NCI-H2107 (cell line): ENCODE measurements around the gene SLC47A2.

ENCODE experiments used
- DNase-seq: peaks from one replicate; lab custom pipeline; 2025; lab: John Stamatoyannopoulos, UW

The SLC47A2 gene

GRCh38 chr17:19747829-19748806 is 31.7 kb upstream of the SLC47A2 start, which contains the start of gene ALDH3A1:
TSS of gene ALDH3A1 (minus strand) at chr17:19748298. CDS start at chr17:19745129, 3,169 bp downstream.
- DNase-seq: no peak

GRCh38 chr17:19747159-19747719 is 30.9 kb upstream of the SLC47A2 start:
- DNase-seq: no peak

DNA sequence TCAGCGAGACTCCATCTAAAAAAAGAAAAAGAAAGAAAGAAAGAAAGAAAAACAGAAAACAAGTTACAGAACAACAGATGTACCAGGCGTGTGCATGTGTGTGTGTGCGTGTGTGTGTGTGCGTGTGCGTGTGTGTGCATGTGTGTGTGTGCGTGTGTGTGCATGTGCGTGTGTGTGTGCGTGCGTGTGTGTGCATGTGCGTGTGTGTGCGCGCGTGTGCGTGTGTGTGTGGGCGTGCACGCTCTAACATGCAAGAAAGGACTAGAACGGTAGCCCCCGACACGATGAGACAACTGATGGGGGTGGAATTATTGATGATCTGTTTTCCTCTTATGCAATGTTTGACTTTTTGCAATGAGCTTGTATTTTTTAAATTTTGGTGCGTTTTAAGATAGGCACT is 30.1 kb upstream of the SLC47A2 start:
- DNase-seq: no peak

GRCh38 chr17:19744922-19745757 is 28.8 kb upstream of the SLC47A2 start:
- DNase-seq: no peak

GRCh38 chr17:19744492-19744891 is 28.1 kb upstream of the SLC47A2 start:
- DNase-seq: no peak

DNA sequence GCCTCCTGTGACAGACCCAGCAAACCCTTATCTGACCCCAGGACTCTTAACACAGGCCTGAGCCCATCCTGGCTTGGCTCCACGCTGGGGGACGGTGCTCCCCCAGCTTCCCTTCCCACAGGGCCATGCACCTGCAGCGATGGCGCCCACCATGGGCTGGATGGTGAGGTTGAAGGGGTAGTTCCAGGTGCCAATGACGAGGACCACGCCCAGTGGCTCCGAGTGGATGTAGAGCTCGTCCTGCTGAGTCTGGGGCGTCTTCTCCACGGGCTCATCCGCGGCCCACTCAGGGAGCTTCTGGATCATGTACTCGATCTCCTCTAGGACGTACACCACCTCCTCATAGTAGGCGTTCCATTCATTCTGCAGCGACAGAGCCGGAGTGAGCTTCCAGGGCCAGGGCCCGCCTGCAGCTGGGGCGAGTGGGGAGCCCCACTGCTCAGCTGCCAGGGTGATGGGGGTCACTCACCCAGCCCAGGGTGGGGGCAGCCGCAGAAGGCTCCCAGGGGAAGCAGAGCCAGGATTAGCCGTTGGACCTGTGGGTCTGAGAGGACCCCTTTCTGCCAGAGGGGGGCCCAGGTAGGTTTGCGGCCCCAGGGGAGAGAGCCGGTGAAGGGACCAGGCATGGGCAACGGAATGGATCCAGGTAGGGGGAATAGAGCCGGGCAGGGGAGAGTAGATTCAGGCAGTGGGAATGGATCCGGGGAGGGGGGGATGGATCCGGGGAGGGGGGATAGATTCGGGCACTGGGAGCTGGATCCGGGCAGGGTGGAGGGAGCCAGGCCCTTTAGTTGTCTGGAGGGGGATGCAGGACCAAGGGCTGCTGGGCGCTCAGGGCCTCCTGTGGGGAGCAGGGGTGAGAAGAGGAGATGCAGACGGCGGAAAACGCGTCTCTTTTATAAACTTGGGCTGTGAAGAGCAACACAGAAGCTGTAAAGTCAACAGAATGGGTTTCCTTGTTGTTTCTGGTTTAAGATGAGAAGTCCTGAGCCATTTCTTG is 27.0 kb upstream of the SLC47A2 start:
- no peak for DNase-seq

DNA sequence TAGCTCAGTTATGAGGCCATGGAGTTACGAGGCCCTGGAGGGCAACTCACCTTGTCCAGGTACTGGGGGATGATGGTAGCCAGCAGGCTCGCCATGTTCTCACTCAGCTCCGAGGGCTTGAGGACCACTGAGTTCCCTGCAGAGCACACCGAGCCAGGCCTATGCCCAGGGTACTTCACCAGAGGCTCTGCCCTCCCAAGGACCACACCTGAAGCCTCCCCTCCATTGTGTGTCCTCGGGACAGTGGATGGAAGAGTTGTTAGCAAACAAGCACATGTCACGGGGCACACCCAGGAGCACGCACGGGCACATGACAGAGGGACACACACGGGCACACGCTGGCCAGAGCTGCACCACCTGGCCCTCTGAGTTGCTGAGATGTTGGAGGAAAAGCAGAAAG is 26.1 kb upstream of the SLC47A2 start:
- DNase-seq: no peak

- DNase-seq: no peak
Measured at GRCh38 chr17:19741832-19742457, 25.6 kb upstream of the SLC47A2 start.

DNA sequence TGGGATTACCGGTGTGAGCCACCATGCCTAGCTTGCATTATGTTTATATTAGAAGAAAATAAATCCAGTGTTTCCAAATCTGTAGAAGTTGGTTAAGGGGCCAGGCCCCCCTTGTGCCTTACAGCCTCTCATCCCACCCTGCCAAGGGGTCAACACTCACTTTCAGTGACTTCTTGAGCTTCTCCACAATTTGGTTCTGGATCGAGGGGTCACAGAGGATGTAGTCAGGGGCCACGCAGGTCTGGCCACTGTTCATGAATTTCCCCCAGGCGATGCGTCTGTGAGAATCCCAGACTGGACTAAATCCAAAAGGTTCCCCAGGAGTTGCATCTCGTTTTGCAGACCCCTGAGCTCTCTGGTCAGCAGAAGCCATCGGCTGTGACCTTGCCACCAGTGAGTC is 24.5 kb upstream of the SLC47A2 start:
- DNase-seq: no peak

DNA sequence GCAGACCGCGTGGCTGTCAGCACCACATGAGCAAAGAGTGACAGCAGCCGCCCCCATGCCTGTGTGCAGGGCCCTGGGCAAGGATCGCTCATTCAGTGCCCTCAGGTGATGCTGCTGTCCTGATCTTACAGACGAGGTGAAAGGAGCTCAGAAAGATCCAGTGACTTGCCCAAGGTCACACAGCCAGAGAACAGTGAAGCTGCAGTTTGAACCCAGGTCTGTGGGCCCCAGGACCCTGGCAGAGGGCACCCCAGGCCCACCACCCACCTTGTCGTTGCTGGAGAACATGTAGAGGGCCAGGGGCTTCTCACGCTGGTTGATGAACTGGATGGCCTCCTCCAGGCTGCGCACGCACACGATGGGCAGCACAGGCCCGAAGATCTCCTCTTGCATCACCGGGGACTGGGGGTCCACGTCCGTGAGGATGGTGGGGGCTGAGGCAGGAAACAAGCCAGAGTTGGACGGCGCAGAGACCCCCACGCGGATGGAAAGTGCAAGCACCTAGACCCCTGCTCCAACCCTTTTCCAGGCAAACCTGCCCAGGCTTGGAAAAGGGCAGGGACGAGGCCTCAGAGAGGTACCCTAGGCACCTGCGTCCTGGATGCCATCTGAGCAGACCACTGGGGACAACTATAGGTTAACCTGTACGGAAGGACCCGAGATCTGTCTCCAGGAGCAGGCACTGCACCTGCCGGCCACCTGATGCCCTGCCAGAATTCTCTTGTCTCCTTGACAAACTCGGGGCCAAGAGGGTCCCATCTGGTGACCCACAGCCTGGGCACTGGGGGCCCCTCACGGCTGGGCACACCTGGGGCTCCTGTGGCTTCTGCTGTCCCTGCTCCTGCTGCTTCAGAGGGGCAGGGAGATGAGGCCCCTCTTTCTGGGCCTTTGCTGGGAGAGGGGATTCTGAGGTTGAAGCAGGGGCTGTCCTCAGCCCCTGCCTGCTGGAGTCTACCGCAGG is 23.1 kb upstream of the SLC47A2 start:
- DNase-seq: no peak

DNA sequence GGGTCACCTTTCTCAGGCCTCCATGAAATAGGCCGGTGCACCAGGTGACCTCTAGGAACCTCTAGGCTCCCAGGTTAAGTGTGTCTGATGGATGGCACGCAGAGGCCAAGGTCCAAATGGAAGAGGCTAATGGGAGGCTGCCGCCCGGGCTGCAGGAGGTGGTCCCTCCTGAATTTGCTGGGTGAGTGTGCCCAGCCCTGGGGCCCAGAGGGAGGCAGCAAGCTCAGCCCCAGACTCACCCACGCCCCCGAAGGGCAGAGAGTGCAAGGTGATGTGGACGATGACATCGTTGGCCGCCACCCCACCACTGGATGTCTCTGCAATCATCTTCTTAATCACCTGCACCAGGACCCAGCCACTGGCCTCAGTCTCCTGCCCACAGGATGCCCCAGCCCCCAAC is 22.4 kb upstream of the SLC47A2 start:
- DNase-seq: no peak

GRCh38 chr17:19738073-19738449 is 21.7 kb upstream of the SLC47A2 start:
- no peak for DNase-seq

DNA sequence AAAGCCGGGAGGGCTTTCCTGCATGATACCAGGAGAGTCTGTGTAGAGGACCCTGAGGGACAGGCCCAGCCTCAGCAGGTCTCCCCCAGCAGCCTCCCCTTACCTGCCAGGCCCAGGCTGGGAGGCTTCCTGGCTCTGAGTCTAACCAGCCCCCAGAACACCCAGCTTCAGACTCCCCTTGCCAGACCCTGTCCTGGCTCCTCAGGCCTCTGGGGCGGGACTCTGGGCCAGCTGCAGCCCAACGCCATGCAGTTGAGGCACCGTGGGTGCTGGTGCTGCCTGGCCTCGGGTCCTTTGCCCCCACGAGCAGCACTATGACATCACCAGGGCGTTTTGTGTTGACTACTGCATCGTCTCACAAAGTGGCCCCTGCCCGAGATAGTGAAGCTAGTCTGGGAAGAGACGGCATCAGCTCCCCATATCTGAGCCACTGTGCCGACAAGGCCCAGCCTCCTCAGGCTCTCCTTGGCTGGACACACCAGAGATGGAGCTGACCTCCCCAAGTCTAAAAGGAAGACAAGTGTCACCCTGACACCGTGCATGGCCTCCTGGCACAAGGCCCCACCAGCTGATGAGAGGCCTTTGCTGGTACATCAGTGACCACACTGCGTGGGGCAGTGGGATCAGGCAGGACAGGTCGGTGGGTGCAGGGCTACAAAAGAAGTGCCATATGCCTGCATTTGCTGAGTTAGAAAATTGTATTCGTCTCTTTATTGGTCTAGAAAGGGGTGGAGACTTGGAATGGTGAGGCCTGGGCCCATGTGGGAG is 21.1 kb upstream of the SLC47A2 start:
- no peak for DNase-seq

- DNase-seq: no peak
Measured at GRCh38 chr17:19736071-19736470, 19.7 kb upstream of the SLC47A2 start.

DNA sequence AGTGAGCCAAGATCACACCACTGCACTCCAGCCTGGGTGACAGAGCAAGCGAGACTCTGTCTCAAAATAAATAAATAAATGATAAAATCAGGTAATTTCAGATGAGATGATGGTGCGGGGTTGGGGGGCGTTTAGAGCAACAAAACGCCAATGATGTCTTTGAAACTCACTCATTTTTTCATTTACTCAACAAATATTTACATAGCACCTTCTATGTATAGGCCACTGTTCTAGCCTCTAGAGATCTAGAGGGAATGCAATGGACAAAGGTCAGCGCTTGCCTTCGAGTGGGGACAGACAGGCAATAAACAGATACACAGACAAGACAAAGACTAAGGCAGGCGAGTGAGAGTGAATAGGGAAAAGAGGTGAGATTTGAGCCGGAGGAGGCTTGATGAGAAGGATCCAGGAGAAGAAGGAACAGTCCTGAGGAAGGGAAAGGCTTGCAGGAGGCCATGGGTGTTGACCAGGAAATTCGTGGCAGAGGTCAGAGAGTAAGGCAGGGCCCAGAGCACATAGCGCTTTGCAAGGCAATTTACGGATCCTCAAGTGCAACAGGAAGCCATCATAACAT is 17.7 kb upstream of the SLC47A2 start:
- no peak for DNase-seq

DNA sequence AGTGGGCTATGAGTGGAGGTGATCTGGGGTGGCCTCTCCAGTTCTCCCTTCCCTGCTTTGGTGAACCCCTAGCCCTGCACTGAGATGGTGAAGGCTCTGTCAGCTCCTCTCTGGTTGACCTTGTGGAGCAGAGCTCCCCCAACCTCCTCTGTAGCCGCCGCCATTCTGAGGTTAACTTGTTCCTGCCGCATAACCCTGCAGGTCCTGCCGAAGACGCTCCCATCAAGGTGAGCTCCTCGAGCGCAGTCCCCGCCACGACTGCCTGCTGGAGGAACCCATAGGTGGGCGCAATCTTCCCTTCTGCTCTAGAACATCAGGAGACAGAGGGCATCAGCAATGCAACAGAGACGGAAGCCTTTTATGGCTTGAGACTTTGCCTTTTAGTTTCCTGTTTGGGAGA is 15.2 kb upstream of the SLC47A2 start:
- no peak for DNase-seq

DNA sequence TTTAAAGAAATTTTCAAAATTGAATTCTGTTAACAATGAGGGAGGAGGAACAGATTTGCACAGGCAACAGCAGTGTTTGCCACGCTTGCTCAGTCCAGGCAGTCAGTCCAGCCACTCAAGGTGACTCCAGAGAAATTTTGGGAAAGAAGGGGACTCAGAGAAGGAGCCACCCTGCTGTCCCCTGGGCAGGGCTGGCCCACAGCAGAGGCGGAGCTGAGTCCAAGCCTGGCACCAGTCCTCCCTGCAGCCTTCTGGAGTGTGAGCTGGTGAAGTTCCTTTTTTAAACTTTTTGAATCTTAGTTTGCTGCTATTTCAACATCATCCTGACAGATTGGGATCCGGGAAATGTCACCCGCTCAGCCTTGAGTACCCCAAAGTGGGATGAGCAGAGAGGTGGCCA is 14.5 kb upstream of the SLC47A2 start:
- no peak for DNase-seq

GRCh38 chr17:19729900-19730299 is 13.5 kb upstream of the SLC47A2 start:
- no peak for DNase-seq
